Epithelial cell of esophagus (primary cell): ENCODE measurements around the gene SLIT3.

Experiments
- DNase-seq: peaks from one replicate; pipeline ENCODE4 v3.0.0; 2010; ENCODE audit warnings: low read depth
- H3K4me3 ChIP-seq: 2 replicates; pipeline ENCODE4 v1.5.1; 2011; ENCODE audit warnings: mild to moderate bottlenecking, low read length, control low read depth
- CTCF ChIP-seq: IDR thresholded peaks from 2 replicates; pipeline ENCODE4 v1.5.1; 2011; ENCODE audit warnings: low read depth, mild to moderate bottlenecking, low read length, control low read depth, inconsistent platforms; ENCODE audit not compliant: insufficient read depth; ENCODE audit errors: missing control alignments

The SLIT3 gene

GRCh38 chr5:168881427-168882149, 419.4 kb downstream of the SLIT3 start:
- TF ChIP-seq CTCF, result no peak
- peak; percentile 1 for DNase-seq
- H3K4me3 ChIP-seq, result no peak overlapping the region

GRCh38 chr5:168879929-168880328, 421.0 kb downstream of the SLIT3 start:
- no peak for TF ChIP-seq CTCF
- DNase-seq, result no peak
- no peak overlapping the region for H3K4me3 ChIP-seq

GRCh38 chr5:168879331-168879730, 421.6 kb downstream of the SLIT3 start:
- H3K4me3 ChIP-seq, result no peak overlapping the region
- TF ChIP-seq CTCF, result no peak
- DNase-seq, result no peak

- no peak for TF ChIP-seq CTCF
Measured at GRCh38 chr5:168878135-168878745, 422.7 kb downstream of the SLIT3 start.

GRCh38 chr5:168877132-168877892, 423.6 kb downstream of the SLIT3 start:
- no peak overlapping the region for H3K4me3 ChIP-seq
- DNase-seq, result no peak
- no peak for TF ChIP-seq CTCF

More at GRCh38 chr5:168878135-168878745, 422.7 kb downstream of the SLIT3 start:
- no peak overlapping the region for H3K4me3 ChIP-seq
- DNase-seq, result no peak

GRCh38 chr5:168876419-168876818, 424.5 kb downstream of the SLIT3 start:
- H3K4me3 ChIP-seq, result no peak overlapping the region
- TF ChIP-seq CTCF, result no peak
- no peak for DNase-seq
